NCI-H526 (cell line): ENCODE results near the gene PCSK6.

ENCODE experiments used
- DNase-seq, 2 experiments: peaks; one replicate each; lab custom pipeline; 2025; lab: John Stamatoyannopoulos, UW

The PCSK6 gene

GRCh38 chr15:101399431-101399830 is 90.1 kb downstream of the PCSK6 start:
- no peak for DNase-seq

- no peak for DNase-seq
Measured at GRCh38 chr15:101398247-101398646, 91.3 kb downstream of the PCSK6 start.

- DNase-seq = no peak
Measured at GRCh38 chr15:101397521-101398003, 91.9 kb downstream of the PCSK6 start.

GRCh38 chr15:101396484-101397261 is 92.8 kb downstream of the PCSK6 start:
- DNase-seq = no peak

- peak in 1 of 2 experiments; percentile 14 for DNase-seq
Measured at GRCh38 chr15:101394654-101395053, 94.9 kb downstream of the PCSK6 start.

- no peak for DNase-seq
Measured at GRCh38 chr15:101394056-101394630, 95.4 kb downstream of the PCSK6 start.

GRCh38 chr15:101393172-101393571 is 96.3 kb downstream of the PCSK6 start:
- DNase-seq = no peak

- no peak for DNase-seq
Measured at GRCh38 chr15:101391981-101392640, 97.4 kb downstream of the PCSK6 start.

GRCh38 chr15:101391431-101391830 is 98.1 kb downstream of the PCSK6 start:
- DNase-seq = no peak

GRCh38 chr15:101390462-101390861 is 99.0 kb downstream of the PCSK6 start:
- DNase-seq = no peak

- DNase-seq = no peak
Measured at GRCh38 chr15:101390060-101390459, 99.4 kb downstream of the PCSK6 start.

GRCh38 chr15:101389362-101389761 is 100.1 kb downstream of the PCSK6 start:
- DNase-seq = no peak

- DNase-seq = no peak
Measured at GRCh38 chr15:101388046-101388445, 101.5 kb downstream of the PCSK6 start.

GRCh38 chr15:101387574-101387973 is 101.9 kb downstream of the PCSK6 start:
- no peak for DNase-seq

GRCh38 chr15:101386967-101387366 is 102.5 kb downstream of the PCSK6 start:
- no peak for DNase-seq

GRCh38 chr15:101386006-101386405 is 103.5 kb downstream of the PCSK6 start:
- no peak for DNase-seq

GRCh38 chr15:101384276-101384675 is 105.2 kb downstream of the PCSK6 start:
- DNase-seq = no peak

- DNase-seq = no peak
Measured at GRCh38 chr15:101382544-101382943, 107.0 kb downstream of the PCSK6 start.

- DNase-seq = no peak
Measured at GRCh38 chr15:101381671-101382212, 107.8 kb downstream of the PCSK6 start.

GRCh38 chr15:101380146-101380545 is 109.4 kb downstream of the PCSK6 start:
- DNase-seq = no peak

GRCh38 chr15:101379647-101380046 is 109.9 kb downstream of the PCSK6 start:
- DNase-seq = no peak

GRCh38 chr15:101378879-101379278 is 110.6 kb downstream of the PCSK6 start:
- DNase-seq = no peak
